Stimulated activated CD8-positive, alpha-beta memory T cell treated with anti-CD3 and anti-CD28 coated beads, Interleukin-7, amount 100 ng/mL, for 4 hours (primary cell): ENCODE measurements around the gene LY6G5B.
A peak's percentile ranks its signal among the peaks of the same experiment; 100 is the strongest.

ENCODE experiments used
- DNase-seq, 2 donors: peaks; one replicate each; pipeline ENCODE4 v3.0.0-alpha.2; 2020; ENCODE audit warnings: low read depth in 2 of 2

LY6G5B gene

DNA sequence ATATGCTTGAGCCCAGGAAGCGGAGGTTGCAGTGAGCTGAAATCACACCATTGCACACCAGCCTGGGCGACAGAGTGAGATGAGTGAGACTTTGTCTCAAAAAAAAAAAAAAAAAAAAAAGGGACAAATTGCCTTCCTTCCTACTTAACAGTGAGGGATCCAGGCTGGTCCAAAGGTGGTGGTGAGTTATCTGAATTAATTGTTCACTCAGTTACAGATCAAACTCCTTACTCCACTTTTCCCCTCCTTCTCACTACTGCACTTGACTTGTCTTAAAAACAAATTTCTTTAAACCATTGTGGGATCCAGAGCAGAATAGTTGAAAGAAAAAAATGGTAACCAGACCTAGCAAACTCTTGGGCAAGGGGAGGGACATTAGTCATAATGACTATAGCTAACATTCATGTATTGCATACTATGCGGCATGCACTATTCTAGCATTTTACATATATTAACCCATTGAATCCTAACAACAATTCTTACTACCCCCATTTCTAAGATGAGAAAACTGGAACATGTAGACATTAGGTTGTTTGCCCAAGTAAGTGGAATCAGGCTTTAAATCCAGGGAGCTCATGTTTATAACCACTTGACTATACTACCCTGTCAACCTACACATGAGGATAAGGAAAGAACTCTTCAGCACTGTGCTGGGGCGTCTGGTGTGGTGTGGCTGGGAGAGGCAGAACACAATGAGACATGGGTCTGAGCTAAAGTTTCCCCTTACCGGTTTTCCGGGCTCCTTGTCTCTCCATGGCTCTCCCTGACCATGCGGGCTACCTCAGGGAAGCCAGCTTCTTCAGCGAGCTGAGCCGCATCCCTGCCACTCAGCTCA lies 6.4 kb upstream of the LY6G5B start:
- DNase-seq, result no peak

DNA sequence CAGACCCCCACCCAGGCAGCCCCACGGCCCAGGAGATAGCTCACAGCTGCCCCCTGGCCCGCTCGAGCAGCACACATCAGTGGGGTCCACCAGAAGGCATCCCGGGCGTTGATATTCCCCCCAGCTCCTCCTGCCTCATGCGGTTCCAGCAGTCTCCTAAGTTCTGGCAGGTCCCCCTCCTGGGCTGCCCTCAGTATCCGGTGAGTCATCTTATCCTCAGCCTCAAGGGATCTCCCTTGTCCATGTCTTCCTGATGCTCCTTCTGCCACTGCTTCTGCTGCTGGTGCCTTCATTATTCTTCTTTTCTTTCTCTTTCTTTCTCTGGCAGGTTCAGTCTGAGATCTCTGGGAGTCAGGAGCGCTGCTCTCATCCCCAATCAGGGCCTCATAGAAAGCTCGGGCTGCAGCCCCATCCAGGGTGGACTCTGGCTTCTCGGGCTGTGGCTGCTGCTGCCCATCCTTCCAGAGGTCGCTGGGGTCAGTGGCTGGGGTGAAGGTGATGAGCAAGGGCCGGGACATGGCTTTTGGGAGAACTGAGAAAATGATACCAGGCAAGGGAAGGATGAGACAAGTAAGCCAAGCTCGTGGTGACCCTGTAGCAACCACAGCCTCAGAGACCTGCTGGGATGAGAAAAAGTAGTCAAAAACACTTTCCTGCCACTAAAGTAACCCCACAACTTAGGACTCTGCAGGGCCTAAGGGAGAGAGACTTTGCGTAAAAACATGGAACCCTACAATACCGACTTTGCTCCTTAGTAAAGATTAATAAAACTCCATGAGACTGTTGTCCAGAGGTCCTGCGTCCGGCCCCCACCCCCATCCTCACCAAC lies 5.6 kb upstream of the LY6G5B start:
- no peak for DNase-seq

DNA sequence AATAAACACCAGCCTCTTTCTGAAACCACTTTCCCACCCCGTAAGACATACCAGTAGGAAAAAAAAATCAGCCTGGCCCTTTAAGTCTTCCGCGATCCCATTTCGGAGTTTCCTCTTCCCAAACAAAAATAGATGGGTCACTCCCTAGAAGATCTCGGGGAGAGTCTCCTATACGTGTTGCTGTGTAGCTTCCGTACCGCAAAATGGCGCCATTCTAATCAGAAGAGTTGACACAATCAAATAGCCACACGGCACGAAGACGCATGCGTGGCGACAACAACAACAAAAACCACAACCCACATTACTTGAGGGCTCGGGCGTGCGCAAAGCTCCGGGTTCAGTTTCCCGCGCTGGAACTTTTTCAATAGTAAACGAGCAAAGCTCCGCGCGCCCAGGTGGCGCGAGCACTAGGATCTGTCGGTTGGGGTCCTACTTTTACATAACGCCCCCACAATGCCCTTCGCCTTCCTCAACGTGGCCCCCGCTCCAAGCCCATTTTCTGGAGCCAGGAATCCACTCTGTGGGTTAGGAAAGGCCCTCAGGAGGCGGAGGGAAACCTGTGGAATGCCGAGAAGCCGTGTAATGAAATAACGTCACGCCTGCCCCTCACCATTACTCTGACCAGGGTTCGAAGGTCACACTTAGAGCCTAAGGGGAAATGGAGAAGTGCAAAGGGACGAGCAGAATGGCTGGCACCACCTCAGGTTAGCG lies 4.8 kb upstream of the LY6G5B start, which contains the start of gene GPANK1:
GPANK1 (minus strand) TSS at position 208 of the 711 bp plus-strand sequence. CDS start 519 bp downstream, outside the sequence.
- DNase-seq, result peak; percentile 82 to 87

DNA sequence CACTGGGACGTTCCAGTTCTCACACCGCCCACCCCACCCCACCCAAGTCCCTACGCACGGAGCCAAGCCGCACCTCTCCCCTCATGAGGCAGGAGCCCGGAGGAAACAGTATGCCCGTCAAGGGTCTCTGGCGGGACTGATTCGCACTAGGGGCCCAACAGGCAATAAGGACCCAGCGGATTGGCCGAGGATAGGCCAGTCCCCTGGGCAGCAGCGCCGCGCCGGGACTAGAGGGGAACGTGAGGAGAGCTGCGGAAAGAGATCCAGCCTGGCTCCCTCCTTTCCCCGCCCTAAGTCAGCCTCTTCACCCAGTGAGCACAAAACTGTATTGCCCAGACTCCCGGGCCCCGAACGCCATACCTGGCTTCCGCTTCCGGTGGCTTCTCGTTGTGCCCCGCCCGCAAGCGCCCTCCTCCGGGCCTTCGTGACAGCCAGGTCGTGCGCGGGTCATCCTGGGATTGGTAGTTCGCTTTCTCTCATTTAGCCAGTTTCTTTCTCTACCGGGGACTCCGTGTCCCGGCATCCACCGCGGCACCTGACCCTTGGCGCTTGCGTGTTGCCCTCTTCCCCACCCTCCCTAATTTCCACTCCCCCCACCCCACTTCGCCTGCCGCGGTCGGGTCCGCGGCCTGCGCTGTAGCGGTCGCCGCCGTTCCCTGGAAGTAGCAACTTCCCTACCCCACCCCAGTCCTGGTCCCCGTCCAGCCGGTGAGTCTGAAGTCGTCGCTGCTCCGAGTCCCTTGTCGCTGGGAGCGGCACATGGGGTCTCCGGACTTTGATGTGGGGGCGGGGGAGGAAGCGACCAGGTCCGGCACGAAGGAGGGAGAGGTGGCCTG lies 4.1 kb upstream of the LY6G5B start, which contains the start of gene CSNK2B:
CSNK2B (plus strand) TSS at position 580 of the 836 bp plus-strand sequence. CDS start 752 bp downstream, outside the sequence.
- DNase-seq, result peak; percentile 98

DNA sequence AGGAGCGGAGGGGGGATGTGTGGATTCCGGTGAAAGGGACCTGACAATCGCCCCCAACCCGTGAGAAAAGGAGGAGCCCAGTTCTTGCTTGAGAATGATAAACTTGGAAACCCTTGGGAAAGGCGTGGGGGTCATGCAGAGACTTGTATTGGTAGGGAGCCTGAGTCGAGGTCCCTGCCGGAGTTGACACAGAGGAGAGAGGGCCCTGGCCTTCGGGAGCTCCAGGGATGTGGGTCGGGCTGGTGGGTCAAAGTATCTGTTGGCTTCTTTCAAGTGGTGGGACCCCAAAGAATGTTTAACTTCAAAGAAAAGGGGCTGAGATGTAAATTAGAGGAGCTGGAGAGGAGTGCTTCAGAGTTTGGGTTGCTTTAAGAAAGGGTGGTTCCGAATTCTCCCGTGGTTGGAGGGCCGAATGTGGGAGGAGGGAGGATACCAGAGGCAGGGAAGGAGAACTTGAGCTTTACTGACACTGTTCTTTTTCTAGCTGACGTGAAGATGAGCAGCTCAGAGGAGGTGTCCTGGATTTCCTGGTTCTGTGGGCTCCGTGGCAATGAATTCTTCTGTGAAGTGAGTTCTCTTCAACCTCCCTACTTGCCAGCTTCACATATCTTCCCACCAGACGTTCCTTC lies 3.3 kb upstream of the LY6G5B start:
- no peak for DNase-seq

DNA sequence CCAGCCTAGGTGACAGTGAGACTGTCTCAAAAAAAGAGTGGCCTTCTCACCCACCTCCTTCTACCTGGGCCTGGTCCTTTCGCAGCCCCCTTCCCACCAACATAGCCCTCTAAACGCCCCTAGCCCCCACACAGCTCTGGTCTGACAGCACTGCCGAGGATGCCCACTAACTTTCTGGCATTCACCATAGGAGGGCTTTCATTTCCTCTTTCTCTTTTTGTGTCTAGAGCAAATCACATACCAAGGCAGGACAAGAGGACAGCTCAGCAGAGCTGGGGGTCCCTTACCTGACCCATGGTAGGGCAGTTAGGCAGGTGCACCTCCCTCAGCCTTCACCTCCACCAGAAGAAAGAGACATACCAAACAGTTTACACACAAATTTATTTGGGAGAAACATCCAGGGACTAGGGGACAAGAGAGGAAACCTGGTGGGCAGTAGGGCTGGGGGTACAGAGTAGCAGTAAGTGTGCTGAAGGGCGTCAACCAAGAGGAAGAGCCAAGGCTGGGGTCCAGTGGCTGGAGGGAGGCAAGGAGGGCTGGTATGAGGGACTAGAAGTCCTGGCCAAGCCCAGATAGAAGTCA lies 6.6 kb downstream of the LY6G5B start:
- DNase-seq, result no peak

DNA sequence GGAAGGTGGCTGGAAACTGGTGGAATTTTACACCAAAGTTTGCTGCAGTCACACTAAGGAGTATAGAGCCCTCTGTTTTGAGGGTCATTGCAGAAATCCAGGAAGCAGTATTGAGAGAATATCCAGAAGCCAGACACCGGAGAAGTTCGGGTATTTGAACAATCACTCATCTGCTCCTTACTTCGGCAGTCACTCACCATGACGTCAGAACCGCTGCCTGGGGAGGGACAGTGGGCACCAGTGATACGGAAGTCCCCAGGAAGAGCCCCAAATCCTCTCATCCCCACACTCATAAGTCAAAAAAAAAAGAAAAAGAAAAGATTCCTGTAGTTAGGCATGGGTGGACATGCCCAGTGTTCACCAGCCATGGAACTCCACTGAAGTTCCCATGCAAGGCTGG lies 7.1 kb downstream of the LY6G5B start:
- DNase-seq, result no peak

DNA sequence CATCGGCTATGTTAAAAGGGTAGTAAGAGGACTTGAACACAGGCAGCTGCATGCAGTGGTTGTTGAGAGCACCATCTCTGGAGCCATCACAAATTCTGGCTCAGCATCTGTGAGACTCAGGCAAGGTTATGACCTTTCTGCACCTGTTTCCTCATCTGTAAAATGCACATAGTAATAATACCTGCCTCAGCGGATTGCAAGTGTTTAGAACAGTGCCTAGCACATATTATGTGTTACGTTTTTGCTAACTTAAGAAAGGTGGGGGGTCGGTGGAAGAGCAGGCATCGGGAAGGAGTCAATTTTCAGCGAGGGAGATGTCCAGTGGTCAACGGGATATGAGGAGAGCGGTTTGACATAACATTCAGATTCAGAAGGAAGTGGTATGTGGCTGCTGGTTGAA lies 8.2 kb downstream of the LY6G5B start:
- DNase-seq, result no peak

DNA sequence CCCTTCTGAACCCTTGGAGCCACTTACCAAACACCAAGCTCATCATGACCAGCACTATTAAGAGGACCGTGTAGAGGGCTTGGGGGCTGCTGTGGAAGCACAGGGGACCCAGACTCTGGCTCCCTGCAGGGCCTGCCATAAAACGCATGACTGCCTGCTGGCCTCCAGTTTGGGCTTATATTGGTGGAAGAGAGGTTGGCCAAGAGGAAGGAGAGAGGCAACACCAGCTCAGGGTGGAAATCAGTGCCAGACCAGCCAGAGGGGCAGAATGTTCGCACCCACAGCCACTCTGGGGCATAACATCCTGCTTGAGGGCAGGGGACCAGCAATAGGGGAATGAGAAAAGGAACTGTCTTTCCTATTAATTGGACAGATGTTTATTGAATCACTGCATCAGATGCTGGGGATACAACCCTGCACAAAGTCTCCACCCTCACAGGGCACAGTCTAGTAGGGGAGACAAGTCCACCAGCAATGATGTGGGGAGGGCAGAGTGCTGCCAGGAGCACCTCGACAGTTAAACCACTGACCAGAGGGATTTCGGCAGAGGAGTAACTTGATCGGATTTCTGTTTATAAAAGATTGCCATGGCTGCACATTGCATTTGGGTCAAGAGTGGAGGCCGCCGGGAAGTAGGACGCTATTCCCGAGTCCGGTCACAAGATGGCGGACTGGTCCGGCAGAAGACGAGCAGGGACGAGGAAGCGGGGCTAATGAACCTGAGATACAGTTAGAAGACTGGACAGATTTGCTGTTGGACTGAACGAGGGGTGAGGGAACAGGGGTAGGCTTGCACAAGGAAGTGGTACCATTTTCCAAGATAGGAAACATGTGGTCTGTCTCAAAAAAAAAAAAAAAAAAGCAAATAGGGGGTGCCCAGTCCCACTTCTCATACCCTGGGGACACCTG lies 10.7 kb downstream of the LY6G5B start, which contains the start of gene LY6G5C:
LY6G5C (minus strand) TSS at position 842 of the 909 bp plus-strand sequence; CDS start at position 148, 694 bp downstream.
- peak; percentile 43 for DNase-seq

DNA sequence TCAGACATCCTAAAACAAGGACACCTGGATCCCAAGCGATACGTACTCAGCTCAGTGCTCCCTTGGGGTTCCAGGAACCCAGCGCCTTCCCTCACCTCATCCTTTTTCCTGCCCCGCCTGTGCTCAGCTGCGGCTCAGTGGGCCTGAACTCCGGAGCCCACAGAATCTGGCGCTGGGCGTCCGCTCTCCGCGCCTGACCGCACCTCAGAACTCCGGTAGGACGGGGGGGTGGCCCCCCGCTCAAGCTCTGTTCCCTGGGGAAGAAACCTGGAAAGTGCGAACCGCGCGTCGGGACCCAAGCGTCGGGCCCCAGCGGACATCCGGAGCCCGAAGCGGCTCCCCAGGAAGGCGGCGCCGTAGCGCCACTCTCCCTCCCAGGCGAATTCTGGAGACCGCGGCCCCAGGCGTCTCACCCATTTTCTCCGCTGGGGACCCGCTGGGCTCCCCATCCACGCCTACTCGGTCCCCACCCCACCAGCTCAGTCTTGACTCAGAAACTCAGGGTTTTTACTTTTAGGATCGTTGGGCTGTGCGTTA lies 11.4 kb downstream of the LY6G5B start:
- DNase-seq, result no peak

DNA sequence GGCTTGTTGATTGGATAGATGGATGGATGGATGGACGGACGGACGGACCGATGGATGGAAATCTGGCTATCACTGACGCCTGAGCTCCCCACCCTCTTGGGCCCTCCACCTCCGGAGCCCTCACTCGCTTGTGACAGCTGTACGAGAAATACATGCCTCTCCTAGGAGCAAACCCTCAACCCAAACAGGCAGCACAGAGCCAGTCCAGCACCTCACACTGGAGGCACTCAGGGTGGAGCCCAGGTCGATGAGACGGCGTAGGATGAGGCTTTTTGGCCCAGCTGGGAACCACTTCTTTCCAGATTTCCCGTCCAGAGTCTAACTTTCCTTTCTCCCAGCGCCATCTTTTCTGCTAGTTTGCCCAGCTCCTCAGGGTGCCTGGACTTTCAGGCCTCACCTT lies 13.8 kb downstream of the LY6G5B start:
- no peak for DNase-seq

DNA sequence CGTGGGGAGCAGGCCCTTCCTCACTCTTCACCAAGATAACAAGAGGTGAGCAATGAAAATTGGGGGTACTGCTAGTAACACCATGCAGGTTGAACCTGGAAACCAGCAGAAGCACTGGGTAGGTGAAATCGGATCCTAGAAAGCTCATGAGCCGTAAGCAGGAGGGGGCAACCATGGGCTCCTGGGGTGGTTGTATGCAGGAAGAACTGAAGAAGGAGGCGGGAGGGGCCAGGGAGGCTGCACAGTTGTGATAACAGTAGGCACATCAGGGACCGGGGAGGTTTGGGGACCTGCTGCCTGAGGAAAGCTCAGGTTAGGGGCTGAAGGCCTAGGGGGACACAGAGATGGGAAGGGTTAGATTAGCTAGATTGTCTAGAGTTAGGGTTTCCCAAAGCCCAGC lies 16.7 kb downstream of the LY6G5B start:
- no peak for DNase-seq

DNA sequence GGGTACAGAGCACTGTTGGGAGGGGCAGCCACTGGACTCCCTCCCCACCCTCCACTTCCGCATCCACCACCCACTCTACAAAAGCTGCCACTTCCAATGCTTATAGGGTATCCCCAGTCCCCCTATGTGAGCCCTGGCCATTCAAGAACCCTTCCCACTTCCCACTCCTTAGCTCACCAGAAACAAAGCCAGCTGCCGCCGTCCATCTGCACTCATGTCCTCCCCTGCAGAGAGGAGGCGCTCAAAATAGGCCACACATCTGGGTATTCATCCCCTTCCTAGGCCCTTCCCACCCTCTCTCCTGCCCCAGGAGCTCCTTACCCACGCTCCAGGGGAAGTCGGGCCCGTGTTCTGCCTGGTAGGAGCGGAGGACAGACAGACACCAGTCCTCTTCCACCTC lies 17.5 kb downstream of the LY6G5B start:
- DNase-seq, result no peak

DNA sequence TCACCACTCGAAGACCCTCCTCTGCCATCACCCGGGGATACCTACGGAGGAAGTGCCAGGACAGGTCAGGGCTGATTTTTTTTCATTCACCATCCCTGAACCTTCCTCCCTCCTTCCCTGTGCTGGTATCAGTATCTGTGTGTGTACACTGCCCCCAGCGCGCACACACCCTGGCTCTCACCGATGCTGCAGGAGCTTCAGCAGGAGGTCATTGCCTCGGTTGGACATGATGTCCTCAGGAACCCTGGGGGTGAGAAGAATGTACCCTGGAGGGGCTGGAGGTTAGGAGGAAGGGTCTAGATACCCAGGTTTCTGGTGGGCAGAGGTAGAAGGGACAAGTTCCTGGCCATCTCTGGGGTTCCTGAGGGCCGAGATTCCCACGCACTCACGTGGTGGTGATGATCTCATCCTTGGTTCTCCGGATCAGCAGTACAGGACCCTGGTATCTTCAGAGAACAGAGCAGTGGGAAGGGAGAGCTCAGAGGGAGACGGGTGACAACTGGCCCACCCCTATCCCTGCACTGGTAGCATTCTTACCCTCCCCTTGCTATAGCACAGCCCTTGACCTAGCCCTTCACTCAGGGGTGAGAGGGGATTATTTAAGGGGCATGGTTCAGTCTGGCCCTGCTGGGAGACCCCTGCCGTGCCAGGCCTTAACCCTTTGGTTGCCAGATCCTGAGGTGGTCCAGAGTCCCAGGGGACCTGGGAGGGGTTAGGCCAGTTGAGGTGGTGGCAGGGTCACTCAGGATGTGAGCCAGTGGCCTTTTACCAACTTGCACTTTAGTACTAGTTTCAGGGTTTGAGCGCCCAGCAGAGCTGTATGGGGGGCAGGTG lies 18.3 kb downstream of the LY6G5B start:
- no peak for DNase-seq

DNA sequence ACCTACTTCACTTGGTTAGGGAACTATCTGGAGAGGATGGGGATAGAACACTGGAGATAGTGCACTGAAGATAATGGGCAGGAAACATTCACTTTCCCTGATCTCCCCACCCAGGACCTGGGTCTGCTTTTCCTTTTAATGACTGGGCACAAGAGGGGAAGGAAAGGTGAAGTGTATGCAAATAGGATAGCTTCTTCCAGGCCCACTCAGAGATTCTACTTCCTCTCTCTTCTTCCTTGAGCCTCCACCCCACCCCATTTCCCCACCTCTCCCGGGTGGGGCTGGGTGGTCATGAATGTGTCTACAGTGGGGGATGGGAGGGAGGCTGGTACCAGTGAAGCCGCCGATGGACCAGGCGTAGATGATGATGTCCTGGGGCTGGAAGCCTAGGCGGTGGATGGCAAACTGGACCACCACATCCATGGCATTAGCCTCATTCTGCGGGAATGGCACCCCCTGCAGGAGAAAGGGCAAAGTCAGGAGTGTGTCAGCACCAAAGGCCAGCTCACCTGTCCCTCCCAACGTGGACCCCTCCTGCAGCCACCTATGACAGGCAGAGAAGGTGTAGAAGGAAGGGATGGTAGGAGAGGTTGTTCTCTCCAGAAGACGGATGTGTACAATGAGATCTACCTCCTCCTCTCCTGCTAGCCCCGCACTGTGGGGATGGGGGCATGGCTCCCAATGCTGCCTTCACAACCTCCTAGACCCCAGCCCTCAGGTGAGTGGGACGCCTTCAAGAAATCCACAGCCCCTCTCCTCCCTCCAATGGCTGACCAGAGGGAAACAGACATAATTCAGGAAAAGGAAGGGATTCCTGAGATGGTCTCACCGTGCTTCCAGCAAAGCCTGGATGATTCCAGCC lies 19.7 kb downstream of the LY6G5B start:
- DNase-seq, result no peak

DNA sequence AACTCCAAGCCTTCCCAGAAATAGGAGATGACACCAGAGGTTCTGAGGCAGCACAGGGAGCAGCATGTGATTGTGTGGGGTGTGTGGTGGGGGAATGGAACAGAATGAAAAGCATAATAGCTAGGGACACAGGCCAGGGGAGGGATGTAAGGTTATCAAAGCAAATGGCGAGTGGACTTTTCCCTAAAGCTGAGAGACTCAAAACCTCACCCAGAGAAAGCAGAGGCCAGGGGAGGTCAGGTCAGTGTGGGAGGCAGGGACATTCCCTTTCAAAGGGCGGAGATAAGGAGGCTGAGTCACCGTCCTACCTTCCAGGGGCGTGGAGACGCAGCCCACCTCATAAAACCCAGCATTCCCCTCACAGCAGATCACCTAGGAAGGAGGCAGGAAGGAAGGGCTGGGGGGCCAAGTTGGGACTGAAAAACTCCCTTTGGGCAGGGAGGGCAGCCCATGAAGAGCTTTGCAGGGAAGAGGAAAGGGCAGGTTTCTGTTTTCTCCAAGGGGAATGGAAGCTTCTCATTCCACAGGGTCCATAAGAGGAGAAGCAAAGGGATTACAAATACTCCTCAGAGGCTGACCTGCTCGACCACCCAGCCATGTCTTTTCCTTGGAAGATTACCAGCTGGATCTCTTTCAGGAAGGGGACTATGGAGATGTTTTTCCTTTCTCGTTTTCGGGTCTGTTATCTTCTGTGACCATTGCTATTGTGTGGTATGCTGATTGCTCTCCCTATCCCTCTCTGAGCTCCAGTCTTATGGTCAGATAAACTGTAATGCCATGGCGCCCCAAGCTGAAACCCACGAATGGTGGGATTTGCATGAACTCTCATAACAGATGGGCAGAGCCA lies 20.7 kb downstream of the LY6G5B start:
- no peak for DNase-seq
